IMR-90 (cell line): ENCODE measurements around the gene KCNJ16. TPM values are rescaled to one million over a fixed set of nuclear protein-coding genes. Genes with fewer than 3 reads are reported as not detected.

ENCODE experiments used
- ATAC-seq: fragments of 200-7000 bp; cut with Tn5 transposase; 2 replicates; pipeline ENCODE4 v1.9.1; 2020; ENCODE audit warnings: low read depth, mild to moderate bottlenecking, moderate library complexity
- BruUV-seq: library from RNA; stranded (reverse); fragments of 400-500 nt; replicated peaks from 2 replicates; lab custom pipeline; 2021; lab: Mats Ljungman, UMichigan
- CTCF ChIA-PET: fragments of 300-600 bp; formaldehyde crosslinking; extraction: SDS; loops from one replicate; lab custom pipeline; 2021; ENCODE audit warnings: antibody characterized with exemption; lab: Yijun Ruan, JAX
- POLR2A ChIA-PET: fragments of 300-600 bp; sonication (Branson Sonifier 250); formaldehyde crosslinking; loops from one replicate; lab custom pipeline; 2022; ENCODE audit warnings: antibody characterized with exemption; ENCODE audit not compliant: unreplicated experiment; lab: Charles Lee
- DNase-seq: peaks from one replicate; pipeline ENCODE4 v3.0.0; 2013
- H2AFZ ChIP-seq: replicated peaks from 2 replicates; pipeline ENCODE3; 2013; ENCODE audit warnings: low read length, mild to moderate bottlenecking; ENCODE audit not compliant: poor library complexity
- H2AK5ac ChIP-seq: 2 replicates; pipeline ENCODE4 v1.6.1; 2013; ENCODE audit warnings: low read depth, low read length, inconsistent platforms
- H2AK9ac ChIP-seq: replicated peaks from 2 replicates; pipeline ENCODE3; 2013; ENCODE audit warnings: mild to moderate bottlenecking, low read depth, low read length, moderate library complexity; ENCODE audit not compliant: poor library complexity
- H2BK120ac ChIP-seq: 2 replicates; pipeline ENCODE4 v1.6.1; 2013; ENCODE audit warnings: low read depth, low read length, inconsistent platforms
- H2BK15ac ChIP-seq: 3 replicates; pipeline ENCODE4 v1.6.1; 2013; ENCODE audit warnings: low read depth, low read length, inconsistent platforms
- H2BK20ac ChIP-seq: 2 replicates; pipeline ENCODE4 v1.6.1; 2013; ENCODE audit warnings: low read depth, mild to moderate bottlenecking, inconsistent platforms, low read length, moderate library complexity
- H2BK5ac ChIP-seq: 2 replicates; pipeline ENCODE4 v1.6.1; 2013; ENCODE audit warnings: mild to moderate bottlenecking, low read depth, low read length, inconsistent platforms; ENCODE audit not compliant: poor library complexity, severe bottlenecking
- H3K14ac ChIP-seq: replicated peaks from 2 replicates; pipeline ENCODE4 v1.6.1; 2013; ENCODE audit warnings: low read depth, low read length, inconsistent platforms
- H3K18ac ChIP-seq: 2 replicates; pipeline ENCODE4 v1.6.1; 2013; ENCODE audit warnings: low read depth, low read length, control low read depth
- H3K23ac ChIP-seq: 2 replicates; pipeline ENCODE4 v1.6.1; 2013; ENCODE audit warnings: low read depth, low read length, inconsistent platforms
- H3K27ac ChIP-seq: 2 replicates; pipeline ENCODE4 v1.5.1; 2013; ENCODE audit warnings: mild to moderate bottlenecking, control low read depth, low read length; ENCODE audit not compliant: insufficient read depth
- H3K27me3 ChIP-seq: 2 replicates; pipeline ENCODE4 v1.6.1; 2013; ENCODE audit warnings: low read length; ENCODE audit not compliant: control insufficient read depth, insufficient read depth
- H3K36me3 ChIP-seq: 2 replicates; pipeline ENCODE4 v1.6.1; 2013; ENCODE audit warnings: low read length, mixed read lengths; ENCODE audit not compliant: control insufficient read depth, insufficient read depth
- H3K4ac ChIP-seq: 2 replicates; pipeline ENCODE4 v1.6.1; 2013; ENCODE audit warnings: low read depth, low read length, inconsistent platforms
- H3K4me1 ChIP-seq: 2 replicates; pipeline ENCODE4 v1.6.1; 2013; ENCODE audit warnings: low read length, mixed read lengths; ENCODE audit not compliant: control insufficient read depth, insufficient read depth
- H3K4me2 ChIP-seq: 2 replicates; pipeline ENCODE4 v1.6.1; 2013; ENCODE audit warnings: low read depth, mild to moderate bottlenecking, control low read depth, low read length, moderate library complexity
- H3K4me3 ChIP-seq: 2 replicates; pipeline ENCODE4 v1.5.1; 2013; ENCODE audit warnings: low read depth, mild to moderate bottlenecking, control low read depth, low read length, moderate library complexity; ENCODE audit not compliant: insufficient read depth
- H3K56ac ChIP-seq: 2 replicates; pipeline ENCODE4 v1.6.1; 2013; ENCODE audit warnings: low read length, inconsistent platforms; ENCODE audit not compliant: insufficient read depth; ENCODE audit errors: extremely low read depth
- H3K79me1 ChIP-seq, 2 experiments: 2 replicates each; pipeline ENCODE4 v1.6.1; 2013; ENCODE audit warnings: low read length in 2 of 2, inconsistent platforms in 1 of 2, low read depth in 1 of 2
- H3K9ac ChIP-seq: 2 replicates; pipeline ENCODE4 v1.6.1; 2013; ENCODE audit warnings: low read depth, low read length, control low read depth
- H3K9me1 ChIP-seq: 2 replicates; pipeline ENCODE4 v1.6.1; 2013; ENCODE audit warnings: low read length, inconsistent platforms; ENCODE audit not compliant: insufficient read depth
- H3K9me3 ChIP-seq: 2 replicates; pipeline ENCODE4 v1.6.1; 2013; ENCODE audit warnings: low read length; ENCODE audit not compliant: control insufficient read depth, insufficient read depth
- H4K20me1 ChIP-seq: 2 replicates; pipeline ENCODE4 v1.6.1; 2013; ENCODE audit warnings: low read length, inconsistent platforms; ENCODE audit not compliant: insufficient read depth
- H4K5ac ChIP-seq: 2 replicates; pipeline ENCODE4 v1.6.1; 2013; ENCODE audit warnings: mild to moderate bottlenecking, low read depth, low read length, control low read depth
- H4K8ac ChIP-seq, 2 experiments: 2 replicates each; pipeline ENCODE4 v1.6.1; 2013; ENCODE audit warnings: low read depth in 2 of 2, low read length in 2 of 2, control low read depth in 1 of 2, inconsistent platforms in 1 of 2
- H4K91ac ChIP-seq: 2 replicates; pipeline ENCODE4 v1.6.1; 2013; ENCODE audit warnings: low read depth, low read length, inconsistent platforms; ENCODE audit not compliant: insufficient read depth
- BHLHE40 ChIP-seq: fragments of 150-350 bp; IDR thresholded peaks from 2 replicates; pipeline ENCODE4 v1.6.1; 2016; ENCODE audit warnings: mild to moderate bottlenecking, low read depth, low read length
- CEBPB ChIP-seq: IDR thresholded peaks from 2 replicates; pipeline ENCODE4 v1.6.1; 2012; ENCODE audit warnings: low read depth, low read length, improper control_type of control experiment
- CHD1 ChIP-seq: IDR thresholded peaks from 2 replicates; pipeline ENCODE4 v1.6.1; 2012; ENCODE audit warnings: low read depth, low read length, improper control_type of control experiment
- FOS ChIP-seq: fragments of 150-350 bp; IDR thresholded peaks from 2 replicates; pipeline ENCODE4 v1.6.1; 2016; ENCODE audit warnings: low read depth, low read length
- MAFK ChIP-seq: IDR thresholded peaks from 2 replicates; pipeline ENCODE4 v1.6.1; 2012; ENCODE audit warnings: low read depth, low read length, improper control_type of control experiment
- MAZ ChIP-seq: IDR thresholded peaks from 2 replicates; pipeline ENCODE4 v1.6.1; 2012; ENCODE audit warnings: low read depth, mild to moderate bottlenecking, low read length, improper control_type of control experiment, moderate library complexity, borderline replicate concordance
- MXI1 ChIP-seq: IDR thresholded peaks from 2 replicates; pipeline ENCODE4 v1.6.1; 2012; ENCODE audit warnings: low read depth, mild to moderate bottlenecking, low read length, moderate library complexity, borderline replicate concordance
- NFE2L2 ChIP-seq: fragments of 150-350 bp; IDR thresholded peaks from 2 replicates; pipeline ENCODE4 v1.6.1; 2016; ENCODE audit warnings: low read depth, mild to moderate bottlenecking, low read length
- POLR2A ChIP-seq: IDR thresholded peaks from 2 replicates; pipeline ENCODE4 v1.6.1; 2012; ENCODE audit warnings: mild to moderate bottlenecking, low read depth, low read length
- RAD21 ChIP-seq: IDR thresholded peaks from 2 replicates; pipeline ENCODE4 v1.6.1; 2012; ENCODE audit warnings: low read length, improper control_type of control experiment
- RCOR1 ChIP-seq: IDR thresholded peaks from 2 replicates; pipeline ENCODE4 v1.6.1; 2012; ENCODE audit warnings: mild to moderate bottlenecking, low read length, improper control_type of control experiment; ENCODE audit not compliant: insufficient replicate concordance
- RFX5 ChIP-seq: IDR thresholded peaks from 2 replicates; pipeline ENCODE4 v1.8.0; 2012; ENCODE audit warnings: low read depth, mild to moderate bottlenecking, low read length, moderate library complexity
- SMC3 ChIP-seq: fragments of 150-350 bp; IDR thresholded peaks from 2 replicates; pipeline ENCODE4 v1.6.1; 2016; ENCODE audit warnings: low read depth, mild to moderate bottlenecking, antibody characterized with exemption, low read length, moderate library complexity
- WGBS, 2 experiments: methylation state at CpG; one replicate each; pipeline versions ENCODE4 v1.1.5 to v1.1.7; 2013; ENCODE audit warnings: missing lambda C conversion rate in 2 of 2; ENCODE audit not compliant: insufficient read length in 1 of 2; ENCODE audit errors: extremely low coverage in 2 of 2; 5-methylcytosine and 5-hydroxymethylcytosine counted together
- dilution Hi-C: fragments of 300-500 bp; cut with HindIII; formaldehyde crosslinking; loops from one replicate; pipeline ENCODE4 v1.14.3; 2018; ENCODE audit warnings: low sequenced_read_pairs; ENCODE audit not compliant: unreplicated experiment
- in situ Hi-C: fragments of 300-500 bp; cut with MboI; formaldehyde crosslinking; loops from 3 replicates; pipeline ENCODE4 v1.14.3; 2019; ENCODE audit warnings: low sequenced_read_pairs, inconsistent platforms, mixed read lengths
- intact Hi-C: fragments of 100-400 bp; cut with micrococcal nuclease; formaldehyde crosslinking; loops from 2 replicates; pipeline ENCODE4 v1.10.0; 2022
- polyA plus RNA-seq, 3 experiments: library from polyadenylated mRNA; depleted of rRNA; stranded (reverse); fragments of >200 nt; gene quantifications; 2 replicates each; pipeline ENCODE4 v1.2.3, GENCODE V29; 2012; ENCODE audit warnings: low replicate concordance in 1 of 3
- total RNA-seq: library from RNA; depleted of rRNA; stranded (reverse); fragments of >200 nt; gene quantifications from 2 replicates; pipeline ENCODE4 v1.2.3, GENCODE V29; 2012
- TF ChIP-seq, protein P1 (sequence below): fragments of 150-350 bp; IDR thresholded peaks from 2 replicates; pipeline ENCODE4 v1.6.1; 2016; ENCODE audit warnings: low read depth, mild to moderate bottlenecking, low read length, moderate library complexity, borderline replicate concordance
- TF ChIP-seq, protein P2 (sequence below): conservative IDR thresholded peaks from 2 replicates; pipeline ENCODE4 v1.5.1; 2012; ENCODE audit warnings: mild to moderate bottlenecking, low read depth, low read length, improper control_type of control experiment
- TF ChIP-seq, protein P3 (sequence below): fragments of 150-350 bp; IDR thresholded peaks from 2 replicates; pipeline ENCODE4 v1.6.1; 2017; ENCODE audit warnings: mild to moderate bottlenecking, antibody characterized with exemption, low read length, low read depth

Gene KCNJ16
- total and polyA plus RNA-seq, 2 of the 4 experiments (the other 2 are of a cell fraction): not detected

DNA sequence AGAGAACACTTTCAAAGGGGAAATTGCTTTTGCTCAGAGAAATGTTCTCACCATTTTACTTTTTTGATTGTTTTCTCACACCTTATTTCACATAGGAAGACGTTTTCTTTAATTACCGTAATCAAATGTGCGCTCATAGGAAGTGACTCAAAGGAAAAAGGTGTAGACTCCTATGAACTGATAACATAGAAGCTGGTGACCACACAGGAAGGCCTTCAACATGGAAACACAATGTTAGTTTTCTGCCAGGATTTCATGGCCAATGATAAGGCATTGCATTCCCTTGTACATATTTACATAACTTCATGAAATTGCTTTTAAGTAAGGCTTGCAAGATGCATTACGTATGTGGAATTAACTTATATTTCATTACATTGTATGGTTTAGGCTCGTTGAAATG is 40.9 kb upstream of the KCNJ16 start:
- H2BK120ac ChIP-seq: no peak overlapping the region
- H3K4me2 ChIP-seq: no peak overlapping the region
- no TSS peak for BruUV-seq
- H4K91ac ChIP-seq: no peak overlapping the region
- no peak overlapping the region for H2AK9ac ChIP-seq
- ATAC-seq: no peak
- H2BK5ac ChIP-seq: no peak overlapping the region
- DNase-seq: no peak
- H2BK15ac ChIP-seq: no peak overlapping the region
- 100% methylated on average over 1 of the region's 5 CpGs; no CpG with 5 or more reads in 1 of the 2 experiments for WGBS, 2 experiments
- no peaks in the 10 kb centered on the region for H3K9me1 ChIP-seq
- H3K23ac ChIP-seq: no peak overlapping the region
- no peak overlapping the region for H4K8ac ChIP-seq
- TF ChIP-seq FOS: no peak
- no peak for TF ChIP-seq SMC3
- TF ChIP-seq, protein P1, sequence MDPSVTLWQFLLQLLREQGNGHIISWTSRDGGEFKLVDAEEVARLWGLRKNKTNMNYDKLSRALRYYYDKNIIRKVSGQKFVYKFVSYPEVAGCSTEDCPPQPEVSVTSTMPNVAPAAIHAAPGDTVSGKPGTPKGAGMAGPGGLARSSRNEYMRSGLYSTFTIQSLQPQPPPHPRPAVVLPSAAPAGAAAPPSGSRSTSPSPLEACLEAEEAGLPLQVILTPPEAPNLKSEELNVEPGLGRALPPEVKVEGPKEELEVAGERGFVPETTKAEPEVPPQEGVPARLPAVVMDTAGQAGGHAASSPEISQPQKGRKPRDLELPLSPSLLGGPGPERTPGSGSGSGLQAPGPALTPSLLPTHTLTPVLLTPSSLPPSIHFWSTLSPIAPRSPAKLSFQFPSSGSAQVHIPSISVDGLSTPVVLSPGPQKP: no peak
- TF ChIP-seq RCOR1: no peak
- no peak for TF ChIP-seq RAD21
- no peak for TF ChIP-seq RFX5
- no peak for TF ChIP-seq MAZ
- TF ChIP-seq CEBPB: no peak
- TF ChIP-seq BHLHE40: no peak
- TF ChIP-seq, protein P2, sequence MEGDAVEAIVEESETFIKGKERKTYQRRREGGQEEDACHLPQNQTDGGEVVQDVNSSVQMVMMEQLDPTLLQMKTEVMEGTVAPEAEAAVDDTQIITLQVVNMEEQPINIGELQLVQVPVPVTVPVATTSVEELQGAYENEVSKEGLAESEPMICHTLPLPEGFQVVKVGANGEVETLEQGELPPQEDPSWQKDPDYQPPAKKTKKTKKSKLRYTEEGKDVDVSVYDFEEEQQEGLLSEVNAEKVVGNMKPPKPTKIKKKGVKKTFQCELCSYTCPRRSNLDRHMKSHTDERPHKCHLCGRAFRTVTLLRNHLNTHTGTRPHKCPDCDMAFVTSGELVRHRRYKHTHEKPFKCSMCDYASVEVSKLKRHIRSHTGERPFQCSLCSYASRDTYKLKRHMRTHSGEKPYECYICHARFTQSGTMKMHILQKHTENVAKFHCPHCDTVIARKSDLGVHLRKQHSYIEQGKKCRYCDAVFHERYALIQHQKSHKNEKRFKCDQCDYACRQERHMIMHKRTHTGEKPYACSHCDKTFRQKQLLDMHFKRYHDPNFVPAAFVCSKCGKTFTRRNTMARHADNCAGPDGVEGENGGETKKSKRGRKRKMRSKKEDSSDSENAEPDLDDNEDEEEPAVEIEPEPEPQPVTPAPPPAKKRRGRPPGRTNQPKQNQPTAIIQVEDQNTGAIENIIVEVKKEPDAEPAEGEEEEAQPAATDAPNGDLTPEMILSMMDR: no peak
- no peak for TF ChIP-seq MXI1
- TF ChIP-seq NFE2L2: no peak
- TF ChIP-seq, protein P3, sequence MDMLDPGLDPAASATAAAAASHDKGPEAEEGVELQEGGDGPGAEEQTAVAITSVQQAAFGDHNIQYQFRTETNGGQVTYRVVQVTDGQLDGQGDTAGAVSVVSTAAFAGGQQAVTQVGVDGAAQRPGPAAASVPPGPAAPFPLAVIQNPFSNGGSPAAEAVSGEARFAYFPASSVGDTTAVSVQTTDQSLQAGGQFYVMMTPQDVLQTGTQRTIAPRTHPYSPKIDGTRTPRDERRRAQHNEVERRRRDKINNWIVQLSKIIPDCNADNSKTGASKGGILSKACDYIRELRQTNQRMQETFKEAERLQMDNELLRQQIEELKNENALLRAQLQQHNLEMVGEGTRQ: no peak
- TF ChIP-seq POLR2A: no peak
- no peak for TF ChIP-seq CHD1
- TF ChIP-seq MAFK: no peak
- H3K79me1 ChIP-seq: no peaks in the 10 kb centered on the region
- H3K9ac ChIP-seq: no peak overlapping the region
- H3K36me3 ChIP-seq: no peaks in the 10 kb centered on the region
- H3K14ac ChIP-seq: no peak overlapping the region
- in situ Hi-C loops: no loop called here
- no peaks in the 10 kb centered on the region for H3K9me3 ChIP-seq
- CTCF ChIA-PET: no interaction called here
- no peaks in the 10 kb centered on the region for H4K20me1 ChIP-seq
- no peak overlapping the region for H2AFZ ChIP-seq
- H3K4me1 ChIP-seq: peaks cover 3% of the 10 kb centered on the region; the same call in 1 of the 2 replicates
- no peak overlapping the region for H3K18ac ChIP-seq
- H3K27ac ChIP-seq: no peak overlapping the region
- H3K4ac ChIP-seq: no peak overlapping the region
- H3K56ac ChIP-seq: no peak overlapping the region
- dilution Hi-C loops: no loop called here
- POLR2A ChIA-PET: no interaction called here
- no peak overlapping the region for H2BK20ac ChIP-seq
- no peak overlapping the region for H3K4me3 ChIP-seq
- intact Hi-C loops: no loop called here
- no peak overlapping the region for H4K5ac ChIP-seq
- H3K27me3 ChIP-seq: no peaks in the 10 kb centered on the region
- no peak overlapping the region for H2AK5ac ChIP-seq
